GM12872 (cell line): ENCODE data around the gene MDM1.

Experiments
- CTCF ChIP-seq: IDR thresholded peaks from 3 replicates; pipeline ENCODE4 v1.5.1; 2011; ENCODE audit warnings: low read depth, mild to moderate bottlenecking, low read length, moderate library complexity; ENCODE audit not compliant: insufficient read depth

Gene MDM1

GRCh38 chr12:68294251-68294650, 37.9 kb downstream of the MDM1 start:
- TF ChIP-seq CTCF = no peak

GRCh38 chr12:68293347-68293746, 38.8 kb downstream of the MDM1 start:
- no peak for TF ChIP-seq CTCF

GRCh38 chr12:68292151-68292943, 39.8 kb downstream of the MDM1 start:
- no peak for TF ChIP-seq CTCF

GRCh38 chr12:68291396-68292036, 40.6 kb downstream of the MDM1 start:
- no peak for TF ChIP-seq CTCF

GRCh38 chr12:68290126-68290525, 42.0 kb downstream of the MDM1 start:
- TF ChIP-seq CTCF = no peak

GRCh38 chr12:68287106-68287505, 45.1 kb downstream of the MDM1 start:
- TF ChIP-seq CTCF = no peak

- no peak for TF ChIP-seq CTCF
These were observed 45.8 kb downstream of the MDM1 start for GRCh38 chr12:68286396-68286795.
